ENCODE data around the gene MST1R.
A peak's percentile ranks its signal among the peaks of the same experiment; 100 is the strongest.

GRCh38 chr3:49873623-49874022, 30.1 kb downstream of the MST1R start:
- TF ChIP-seq, protein P1, sequence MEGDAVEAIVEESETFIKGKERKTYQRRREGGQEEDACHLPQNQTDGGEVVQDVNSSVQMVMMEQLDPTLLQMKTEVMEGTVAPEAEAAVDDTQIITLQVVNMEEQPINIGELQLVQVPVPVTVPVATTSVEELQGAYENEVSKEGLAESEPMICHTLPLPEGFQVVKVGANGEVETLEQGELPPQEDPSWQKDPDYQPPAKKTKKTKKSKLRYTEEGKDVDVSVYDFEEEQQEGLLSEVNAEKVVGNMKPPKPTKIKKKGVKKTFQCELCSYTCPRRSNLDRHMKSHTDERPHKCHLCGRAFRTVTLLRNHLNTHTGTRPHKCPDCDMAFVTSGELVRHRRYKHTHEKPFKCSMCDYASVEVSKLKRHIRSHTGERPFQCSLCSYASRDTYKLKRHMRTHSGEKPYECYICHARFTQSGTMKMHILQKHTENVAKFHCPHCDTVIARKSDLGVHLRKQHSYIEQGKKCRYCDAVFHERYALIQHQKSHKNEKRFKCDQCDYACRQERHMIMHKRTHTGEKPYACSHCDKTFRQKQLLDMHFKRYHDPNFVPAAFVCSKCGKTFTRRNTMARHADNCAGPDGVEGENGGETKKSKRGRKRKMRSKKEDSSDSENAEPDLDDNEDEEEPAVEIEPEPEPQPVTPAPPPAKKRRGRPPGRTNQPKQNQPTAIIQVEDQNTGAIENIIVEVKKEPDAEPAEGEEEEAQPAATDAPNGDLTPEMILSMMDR (IDR thresholded peaks at IDR 0.05), result peak in 3 of 6 experiments; percentile 5 to 18 (median 18)
- peak in 1 of 2 donors; percentile 26 for TF ChIP-seq POLR2A (IDR thresholded peaks at IDR 0.05)
